Vagina (tissue), 2 donors: Measurements from ENCODE around the gene CDH24. TPM values are rescaled to one million over a fixed set of nuclear protein-coding genes. Genes with fewer than 3 reads are reported as not detected.
"Not testable (repeated sequence)": the region's sequence is repeated elsewhere in the genome, so short reads cannot be mapped to it uniquely, and the experiment has no call there.

Experiments used
- DNase-seq, 2 donors: peaks; one replicate each; pipeline ENCODE4 v3.0.0-alpha.2; 2017; ENCODE audit errors: extremely low spot score in 2 of 2
- H3K27ac ChIP-seq: fragments of 200-600 bp; sonication (generic); one replicate; pipeline ENCODE4 v1.5.1; 2019
- H3K27me3 ChIP-seq: fragments of 200-600 bp; sonication (generic); one replicate; pipeline ENCODE4 v1.5.1; 2019
- H3K36me3 ChIP-seq, 2 donors: fragments of 200-600 bp; sonication (generic); one replicate each; pipeline ENCODE4 v1.5.1; 2017 to 2019
- H3K4me1 ChIP-seq: fragments of 200-600 bp; sonication (generic); one replicate; pipeline ENCODE4 v1.5.1; 2019
- H3K4me3 ChIP-seq, 2 donors: fragments of 200-600 bp; sonication (generic); 1 replicate in 1 of 2; 2 replicates in 1 of 2; pipeline ENCODE4 v1.5.1; 2016 to 2019
- H3K9me3 ChIP-seq: fragments of 200-600 bp; sonication (generic); one replicate; pipeline ENCODE4 v1.5.1; 2019
- POLR2A ChIP-seq, 2 donors: fragments of 450-650 bp; IDR thresholded peaks; one replicate each; pipeline ENCODE4 v1.6.1; 2017; ENCODE audit warnings: antibody characterized with exemption in 2 of 2, mild to moderate bottlenecking in 2 of 2, moderate library complexity in 2 of 2
- POLR2AphosphoS5 ChIP-seq, 2 donors: sonication (generic); formaldehyde crosslinking; IDR thresholded peaks; one replicate each; pipeline ENCODE4 v1.9.0; 2017; ENCODE audit warnings: antibody characterized with exemption in 2 of 2, mild to moderate bottlenecking in 2 of 2, low read depth in 1 of 2; ENCODE audit not compliant: insufficient read depth in 1 of 2
- intact Hi-C: fragments of 100-400 bp; cut with DNase I; formaldehyde crosslinking; loops from one replicate; pipeline ENCODE4 v1.15.1; 2023
- total RNA-seq: library from RNA; depleted of rRNA; stranded (reverse); fragments of >200 nt; gene quantifications from one replicate; pipeline ENCODE4 v1.2.3, GENCODE V29; 2016
- TF ChIP-seq, protein P1 (sequence below), 3 experiments: fragments of 450-650 bp in 2 of 3; fragments of 200-600 bp in 1 of 3; sonication (generic) in 1 of 3; IDR thresholded peaks; one replicate each; pipeline ENCODE4 v1.5.1; 2017 to 2019; ENCODE audit warnings: antibody characterized with exemption in 3 of 3, mild to moderate bottlenecking in 2 of 3, moderate library complexity in 2 of 3

The CDH24 gene
- total RNA-seq, 1 donor from 2014 or later = 5.4 TPM

DNA sequence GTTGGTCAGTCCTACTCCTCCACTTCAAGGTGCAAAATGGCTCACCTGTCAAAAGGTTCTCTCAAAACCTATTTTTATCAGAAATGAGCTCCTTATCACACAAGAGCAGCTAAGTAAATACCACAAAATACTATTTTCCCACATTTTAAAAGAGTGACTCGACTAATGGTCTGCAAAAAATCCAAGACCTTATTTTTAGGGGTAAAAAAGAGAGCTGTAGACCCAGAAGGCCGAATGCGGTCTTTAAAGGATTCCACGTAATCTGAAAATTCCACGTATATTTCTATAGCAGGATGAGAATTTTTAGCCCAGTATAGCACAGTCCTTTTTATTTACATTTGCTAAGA, 51.2 kb downstream of the CDH24 start:
- TF ChIP-seq POLR2A (IDR thresholded peaks at IDR 0.05) (no peak), POLR2AphosphoS5 (IDR thresholded peaks at IDR 0.05; ENCODE audit: insufficient read depth in 1 of 2, low read depth in 1 of 2) (no peak)
- TF ChIP-seq, protein P1, sequence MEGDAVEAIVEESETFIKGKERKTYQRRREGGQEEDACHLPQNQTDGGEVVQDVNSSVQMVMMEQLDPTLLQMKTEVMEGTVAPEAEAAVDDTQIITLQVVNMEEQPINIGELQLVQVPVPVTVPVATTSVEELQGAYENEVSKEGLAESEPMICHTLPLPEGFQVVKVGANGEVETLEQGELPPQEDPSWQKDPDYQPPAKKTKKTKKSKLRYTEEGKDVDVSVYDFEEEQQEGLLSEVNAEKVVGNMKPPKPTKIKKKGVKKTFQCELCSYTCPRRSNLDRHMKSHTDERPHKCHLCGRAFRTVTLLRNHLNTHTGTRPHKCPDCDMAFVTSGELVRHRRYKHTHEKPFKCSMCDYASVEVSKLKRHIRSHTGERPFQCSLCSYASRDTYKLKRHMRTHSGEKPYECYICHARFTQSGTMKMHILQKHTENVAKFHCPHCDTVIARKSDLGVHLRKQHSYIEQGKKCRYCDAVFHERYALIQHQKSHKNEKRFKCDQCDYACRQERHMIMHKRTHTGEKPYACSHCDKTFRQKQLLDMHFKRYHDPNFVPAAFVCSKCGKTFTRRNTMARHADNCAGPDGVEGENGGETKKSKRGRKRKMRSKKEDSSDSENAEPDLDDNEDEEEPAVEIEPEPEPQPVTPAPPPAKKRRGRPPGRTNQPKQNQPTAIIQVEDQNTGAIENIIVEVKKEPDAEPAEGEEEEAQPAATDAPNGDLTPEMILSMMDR (IDR thresholded peaks at IDR 0.05) = no peak
- intact Hi-C loops = loop anchor here (5.0 kb wide), 1 partner anchor 1401 kb away; no protein-coding TSS in a partner anchor
- Histone ChIP-seq H3K27ac (peak overlapping the region; percentile 92), H3K4me3 (peak overlapping the region; percentile 68 to 72), H3K27me3 (no peaks in the 10 kb centered on the region), H3K36me3 (no peaks in the 10 kb centered on the region), H3K4me1 (peaks cover 18% of the 10 kb centered on the region), H3K9me3 (no peaks in the 10 kb centered on the region)
- DNase-seq = no peak

DNA sequence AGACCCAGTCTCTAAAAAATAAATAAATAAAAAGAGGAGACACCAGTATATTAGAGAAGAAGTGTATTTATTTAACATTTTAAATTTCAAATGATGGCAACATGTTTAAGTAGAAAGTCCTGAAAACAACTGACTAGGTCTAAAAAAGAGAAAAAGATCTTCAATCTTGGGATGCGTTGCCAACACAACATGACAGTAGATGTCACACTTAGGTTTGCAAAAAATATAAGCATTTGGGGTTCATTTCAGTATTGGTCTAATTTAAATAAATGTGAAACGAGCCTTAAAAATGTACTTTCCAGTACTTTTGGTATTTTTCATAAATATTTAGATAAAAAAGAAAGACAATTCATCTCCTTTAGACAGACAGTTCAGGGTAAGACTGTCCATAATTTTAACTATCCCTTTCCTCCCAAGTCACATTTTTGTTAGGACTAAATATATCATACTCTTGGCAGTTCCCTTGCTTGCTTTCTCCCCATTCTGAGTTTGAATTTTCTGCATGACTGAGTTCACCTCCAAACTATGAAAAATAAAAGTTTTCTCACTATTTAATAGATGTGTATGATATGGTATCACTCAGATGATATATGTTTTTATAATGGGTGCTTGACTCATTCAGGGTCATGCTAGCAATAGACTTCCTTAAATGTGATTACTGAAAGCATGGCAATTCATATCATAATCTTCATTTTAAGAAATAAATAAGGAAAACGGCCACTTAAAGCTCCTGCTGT, 51.7 kb downstream of the CDH24 start:
- DNase-seq = no peak
- Histone ChIP-seq H3K4me3 (no peak overlapping the region), H3K4me1 (peaks cover 18% of the 10 kb centered on the region), H3K9me3 (no peaks in the 10 kb centered on the region), H3K27me3 (no peaks in the 10 kb centered on the region), H3K36me3 (no peaks in the 10 kb centered on the region), H3K27ac (peak overlapping the region; percentile 92)
- TF ChIP-seq POLR2AphosphoS5 (IDR thresholded peaks at IDR 0.05; ENCODE audit: insufficient read depth in 1 of 2, low read depth in 1 of 2) (no peak), POLR2A (IDR thresholded peaks at IDR 0.05) (no peak)
- TF ChIP-seq, protein P1 (IDR thresholded peaks at IDR 0.05) = no peak
- intact Hi-C loops = loop anchor here (5.0 kb wide), 1 partner anchor 1402 kb away; no protein-coding TSS in a partner anchor

DNA sequence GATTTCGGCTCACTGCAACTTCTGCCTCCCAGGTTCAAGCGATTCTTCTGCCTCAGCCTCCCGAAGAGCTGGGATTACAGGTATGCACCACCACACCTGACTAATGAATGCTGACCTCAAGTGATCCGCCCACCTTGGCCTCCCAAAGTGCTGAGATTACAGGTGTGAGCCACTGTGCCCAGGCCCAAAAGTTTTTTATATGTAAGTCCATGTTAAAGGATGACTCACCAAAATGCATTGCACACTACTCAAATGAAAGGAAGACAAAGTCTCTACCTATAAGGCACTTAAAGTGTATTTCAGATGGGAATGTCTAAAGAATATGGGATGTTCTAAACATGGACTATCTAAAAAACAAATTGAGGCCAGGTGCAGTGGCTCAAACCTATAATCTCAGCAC, 53.0 kb downstream of the CDH24 start:
- H3K27ac ChIP-seq = not testable (repeated sequence)

DNA sequence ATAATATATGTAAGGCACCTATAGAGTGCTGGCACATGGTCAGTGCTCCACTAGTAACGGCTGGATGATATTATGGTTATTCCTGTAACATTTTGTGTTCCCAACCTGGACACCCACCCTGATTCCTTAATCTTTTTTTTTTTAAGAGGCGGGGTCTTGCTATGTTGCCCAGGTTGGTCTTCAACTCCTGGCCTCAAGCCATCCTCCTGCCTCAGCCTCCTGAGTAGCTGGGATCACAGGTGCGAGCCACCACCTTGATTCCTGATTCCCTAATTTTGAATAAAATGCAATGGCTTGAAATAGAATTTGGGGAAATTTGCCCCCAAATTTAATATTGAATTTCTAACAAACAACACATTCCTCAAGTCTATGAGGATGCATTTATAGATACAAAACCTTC, 54.7 kb downstream of the CDH24 start:
- H3K4me3 ChIP-seq = no peak overlapping the region

More for the DNA sequence above, 53.0 kb downstream of the CDH24 start:
- H3K36me3 ChIP-seq, H3K27me3 ChIP-seq, DNase-seq, H3K9me3 ChIP-seq, H3K4me3 ChIP-seq, intact Hi-C loops: not testable (repeated sequence)
- H3K4me1 ChIP-seq = peaks cover 13% of the 10 kb centered on the region

DNA sequence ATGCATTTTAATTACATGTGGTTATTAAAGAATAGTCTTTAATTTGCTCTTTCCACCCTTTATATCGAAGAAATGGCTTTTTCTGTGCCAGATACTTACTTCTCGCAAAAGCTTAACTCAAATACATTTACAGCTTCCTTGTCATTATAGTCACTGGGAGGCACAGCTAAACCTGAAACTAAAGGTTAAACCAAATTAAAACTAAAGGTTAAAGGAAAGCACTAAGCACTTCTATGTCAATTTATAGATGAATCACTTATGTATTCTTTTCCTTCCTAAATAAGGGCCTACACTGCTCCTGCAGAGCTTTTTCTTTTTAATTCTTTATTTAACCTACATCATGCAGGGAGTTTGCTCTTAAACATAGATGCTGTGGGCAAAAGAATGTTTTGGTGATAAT, 56.5 kb downstream of the CDH24 start:
- Histone ChIP-seq H3K36me3 (no peaks in the 10 kb centered on the region), H3K4me1 (no peaks in the 10 kb centered on the region), H3K27ac (no peak overlapping the region), H3K27me3 (no peaks in the 10 kb centered on the region), H3K9me3 (no peaks in the 10 kb centered on the region), H3K4me3 (no peak overlapping the region)
- intact Hi-C loops = no loop called here
- DNase-seq = no peak
- no peak for TF ChIP-seq POLR2AphosphoS5 (IDR thresholded peaks at IDR 0.05; ENCODE audit: insufficient read depth in 1 of 2, low read depth in 1 of 2)
- no peak for TF ChIP-seq POLR2A (IDR thresholded peaks at IDR 0.05)
- TF ChIP-seq, protein P1 (IDR thresholded peaks at IDR 0.05) = no peak

More for the DNA sequence above, 54.7 kb downstream of the CDH24 start:
- Histone ChIP-seq H3K9me3 (no peaks in the 10 kb centered on the region), H3K4me1 (peaks cover 6% of the 10 kb centered on the region), H3K27ac (no peak overlapping the region), H3K27me3 (no peaks in the 10 kb centered on the region), H3K36me3 (no peaks in the 10 kb centered on the region)
- no peak for DNase-seq
- no peak for TF ChIP-seq POLR2A (IDR thresholded peaks at IDR 0.05)
- TF ChIP-seq, protein P1 (IDR thresholded peaks at IDR 0.05) = no peak
- TF ChIP-seq POLR2AphosphoS5 (IDR thresholded peaks at IDR 0.05; ENCODE audit: insufficient read depth in 1 of 2, low read depth in 1 of 2) = no peak
- intact Hi-C loops = no loop called here
